LNCaP clone FGC (cell line): ENCODE data around the gene GPRIN1.

Experiments used
- DNase-seq: peaks from one replicate; pipeline ENCODE4 v3.0.0-alpha.2; 2011; ENCODE audit warnings: low read depth
- H3K4me3 ChIP-seq: 2 replicates; pipeline ENCODE4 v1.5.1; 2011; ENCODE audit warnings: mild to moderate bottlenecking, low read depth, low read length, control low read depth
- CTCF ChIP-seq: IDR thresholded peaks from 2 replicates; pipeline ENCODE4 v1.5.1; 2012; ENCODE audit warnings: mild to moderate bottlenecking; ENCODE audit not compliant: control insufficient read depth, insufficient read depth; ENCODE audit errors: extremely low read depth

Gene GPRIN1

GRCh38 chr5:176642675-176643490, 32.9 kb upstream of the GPRIN1 start:
- no peak for DNase-seq
- no peak overlapping the region for H3K4me3 ChIP-seq
- TF ChIP-seq CTCF, result no peak

DNA sequence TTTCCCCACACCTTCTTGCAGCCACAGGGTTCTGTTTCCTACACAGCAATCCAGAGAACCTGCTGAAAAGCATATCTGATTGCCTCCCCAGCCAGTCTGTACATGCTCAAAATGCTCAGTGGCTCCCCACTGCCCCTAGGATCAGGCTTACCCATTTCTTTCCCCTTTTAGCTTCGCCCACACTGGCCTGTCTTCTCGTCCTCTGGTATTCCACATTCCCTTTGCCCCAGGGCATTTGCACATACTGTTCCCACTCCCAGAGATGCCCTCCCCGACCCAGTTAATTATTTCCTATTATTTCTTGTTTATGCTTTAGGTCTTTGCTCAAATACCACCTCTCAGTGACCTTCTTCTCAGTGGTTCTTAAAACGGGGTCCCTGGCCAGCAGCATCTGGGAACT, 30.7 kb upstream of the GPRIN1 start:
- no peak for TF ChIP-seq CTCF
- no peak overlapping the region for H3K4me3 ChIP-seq
- no peak for DNase-seq

- H3K4me3 ChIP-seq, result no peak overlapping the region
- no peak for DNase-seq
- 0 out of 2 replicates have a peak, but pooled peaks have one; percentile 1 for TF ChIP-seq CTCF
Measured at GRCh38 chr5:176639981-176640380, 30.0 kb upstream of the GPRIN1 start.

- no peak for DNase-seq
- TF ChIP-seq CTCF, result no peak
- H3K4me3 ChIP-seq, result no peak overlapping the region
Measured at GRCh38 chr5:176639208-176639607, 29.3 kb upstream of the GPRIN1 start.

DNA sequence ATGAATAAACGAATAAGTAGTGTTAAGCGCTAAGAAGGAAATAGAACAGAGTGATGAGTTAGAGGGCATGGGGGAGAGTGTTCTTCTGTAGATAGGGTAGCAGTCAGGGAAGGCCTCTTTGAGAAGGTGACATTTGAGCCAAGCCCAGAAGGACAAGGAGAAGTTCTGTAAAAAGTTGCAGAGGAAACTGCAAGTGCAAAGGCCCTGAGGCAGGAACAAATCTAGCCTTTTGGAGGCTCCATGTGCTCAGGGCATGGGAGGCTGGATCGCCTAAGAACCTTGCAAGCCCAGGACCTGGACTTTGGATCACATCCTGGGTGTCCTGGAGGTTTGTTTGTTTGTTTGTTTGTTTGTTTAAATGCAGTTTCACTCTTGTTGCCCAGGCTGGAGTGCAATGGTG, 28.5 kb upstream of the GPRIN1 start:
- TF ChIP-seq CTCF, result no peak
- no peak overlapping the region for H3K4me3 ChIP-seq
- no peak for DNase-seq

DNA sequence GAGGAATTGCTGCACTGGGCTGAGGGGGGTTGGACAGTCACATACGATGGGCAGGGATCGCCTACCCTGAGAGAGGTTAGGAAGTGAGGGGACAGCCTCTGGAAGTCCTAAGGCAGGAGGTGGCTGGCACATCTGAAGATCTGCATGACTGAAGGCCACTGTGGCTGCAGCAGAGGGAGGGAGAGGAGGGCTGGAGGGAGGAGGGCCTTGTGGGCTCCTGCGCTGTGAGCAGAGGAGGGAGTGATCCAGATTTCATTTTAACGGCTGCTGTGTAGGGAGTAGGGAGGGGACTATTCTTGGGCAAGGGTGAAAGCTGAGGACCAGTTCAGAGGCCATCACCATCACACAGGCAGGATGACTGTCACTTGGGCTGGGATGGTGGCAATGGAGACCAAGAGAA, 27.6 kb upstream of the GPRIN1 start:
- H3K4me3 ChIP-seq, result no peak overlapping the region
- no peak for DNase-seq
- no peak for TF ChIP-seq CTCF

- TF ChIP-seq CTCF, result no peak
- no peak for DNase-seq
- H3K4me3 ChIP-seq, result no peak overlapping the region
Measured at GRCh38 chr5:176636426-176636825, 26.5 kb upstream of the GPRIN1 start.
